ENCODE results near the gene P3R3URF.

Gene P3R3URF

DNA sequence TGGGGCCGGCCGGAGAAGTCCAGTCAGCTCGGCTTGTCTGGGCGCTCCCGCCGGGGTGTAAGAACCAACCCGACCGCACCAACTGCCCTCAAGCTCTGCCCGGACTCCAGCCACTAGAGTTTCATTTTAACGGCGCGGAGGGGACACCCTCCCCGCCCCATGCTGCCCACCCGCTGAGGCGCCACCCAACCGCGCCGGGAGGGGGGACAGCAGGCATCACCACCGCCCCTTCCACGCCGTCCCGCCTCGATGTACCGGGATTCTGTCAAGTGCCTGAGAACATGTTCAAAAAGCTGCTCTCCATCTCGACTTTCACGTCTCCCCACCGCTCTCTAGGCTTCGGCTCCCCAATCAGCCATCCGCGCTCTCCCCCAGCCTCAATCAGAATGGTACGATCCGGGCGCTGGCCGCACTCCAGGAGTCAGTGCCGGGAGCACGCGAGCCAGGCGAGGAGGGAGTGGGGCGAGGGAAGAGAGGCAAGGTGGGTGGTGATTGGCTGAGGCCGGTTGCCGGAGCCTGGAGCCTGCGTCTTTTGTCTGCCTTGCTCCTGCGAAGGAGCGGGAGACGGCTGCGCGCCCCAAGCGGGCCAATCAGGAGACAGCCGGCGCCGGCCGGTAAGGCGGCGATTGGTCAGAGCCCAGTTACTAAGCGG is 43.6 kb downstream of the P3R3URF start, which contains the start of gene PIK3R3:
TSS of gene PIK3R3 (minus strand) at position 101 of the 652 bp plus-strand sequence. CDS start 677 bp downstream, outside the sequence.
- in situ Hi-C loops (cut with HindIII; ENCODE audit: low pct_unique_long_range_greater_than_20kb, low sequenced_read_pairs): no loop called here
- TF ChIP-seq JUND (IDR thresholded peaks at IDR 0.05; ENCODE audit: low read depth): peak; percentile 17; the same call in 1 of the 2 replicates

DNA sequence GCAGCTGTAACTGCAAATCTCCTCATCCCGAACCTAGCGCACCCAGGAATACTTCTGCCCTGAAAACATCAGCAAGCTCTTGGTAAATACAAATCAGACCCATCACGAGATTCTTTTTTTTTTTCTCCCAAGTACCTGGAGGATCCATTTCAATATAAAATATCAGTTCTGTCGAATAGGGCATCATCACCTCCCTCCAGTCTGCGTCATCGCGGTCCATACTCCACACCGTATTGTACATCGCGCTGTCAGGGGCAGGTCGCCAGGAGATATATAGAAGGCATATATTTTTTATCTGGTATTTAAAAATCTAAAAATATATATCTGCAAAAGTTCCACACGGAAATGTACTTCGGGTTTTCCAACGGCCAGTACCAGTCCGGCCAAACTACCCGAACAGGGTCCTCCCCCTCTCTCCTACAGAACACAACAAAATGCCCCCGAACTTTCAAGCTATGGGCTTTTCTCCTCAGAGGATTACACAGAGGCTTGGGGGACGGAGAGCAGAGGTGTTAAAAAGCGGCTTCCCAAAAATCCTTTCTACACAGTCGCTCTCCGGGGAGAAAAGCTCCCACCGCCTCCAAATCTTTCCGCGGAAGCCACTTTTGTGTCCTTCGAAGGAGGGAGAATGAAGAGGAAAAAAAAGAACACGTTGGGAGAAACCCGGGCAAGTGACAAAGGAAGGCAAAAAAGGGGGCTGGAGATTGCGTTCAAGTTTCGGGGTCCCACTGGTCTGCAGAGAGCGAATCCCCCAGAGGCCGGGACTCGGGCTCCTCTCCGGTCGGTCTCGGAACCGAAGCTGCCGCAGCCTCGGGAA is 44.4 kb downstream of the P3R3URF start:
- peak in 1 of 2 experiments; percentile 39 for DNase-seq (ENCODE audit: low read depth in 1 of 2, low spot score in 1 of 2)
- in situ Hi-C loops (cut with HindIII; ENCODE audit: low pct_unique_long_range_greater_than_20kb, low sequenced_read_pairs): no loop called here
- no peak for TF ChIP-seq JUND (IDR thresholded peaks at IDR 0.05; ENCODE audit: low read depth)

More for the DNA sequence above, 43.6 kb downstream of the P3R3URF start, which contains the start of gene PIK3R3:
- DNase-seq (ENCODE audit: low read depth in 1 of 2, low spot score in 1 of 2): peak; percentile 83 to 98

DNA sequence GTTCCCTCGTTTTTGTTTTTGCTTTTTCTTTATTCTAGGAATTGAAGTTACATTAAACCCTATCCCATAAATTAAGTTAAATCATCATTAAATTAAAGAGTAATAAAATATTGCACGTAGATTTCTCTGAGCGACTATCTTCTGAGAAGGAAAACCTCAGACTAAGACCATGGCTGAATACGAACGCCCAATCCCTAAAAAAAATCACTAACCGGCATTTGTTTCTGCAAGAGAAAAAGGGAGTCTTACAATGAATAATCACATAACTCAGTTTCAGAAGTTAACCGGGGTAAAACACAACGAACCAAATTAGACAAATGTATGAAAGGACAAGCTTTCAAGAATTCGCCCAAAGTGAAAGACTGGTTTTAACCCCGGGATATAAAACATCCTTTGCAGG is 45.2 kb downstream of the P3R3URF start:
- no peak for TF ChIP-seq JUND (IDR thresholded peaks at IDR 0.05; ENCODE audit: low read depth)
- in situ Hi-C loops (cut with HindIII; ENCODE audit: low pct_unique_long_range_greater_than_20kb, low sequenced_read_pairs): no loop called here
- DNase-seq (ENCODE audit: low read depth in 1 of 2, low spot score in 1 of 2): no peak

DNA sequence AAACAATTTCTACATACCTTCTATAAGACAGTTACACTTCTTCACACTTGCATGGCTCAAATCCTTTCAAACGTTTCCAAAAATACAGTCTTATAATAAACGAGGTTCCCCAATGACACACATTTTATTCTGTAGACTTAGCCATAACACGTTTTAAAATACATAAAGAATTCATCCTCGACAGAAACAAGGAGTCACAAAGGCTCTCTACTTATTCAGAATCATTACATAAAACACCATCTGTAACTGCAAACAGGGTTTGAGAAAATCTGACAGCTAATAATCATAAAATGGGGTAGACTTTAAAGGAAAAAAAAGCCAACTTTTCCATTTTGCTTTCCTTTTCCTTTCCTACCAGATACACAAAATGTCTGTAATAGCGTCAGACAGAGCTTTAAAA is 45.7 kb downstream of the P3R3URF start:
- no peak for TF ChIP-seq JUND (IDR thresholded peaks at IDR 0.05; ENCODE audit: low read depth)
- in situ Hi-C loops (cut with HindIII; ENCODE audit: low pct_unique_long_range_greater_than_20kb, low sequenced_read_pairs): no loop called here

DNA sequence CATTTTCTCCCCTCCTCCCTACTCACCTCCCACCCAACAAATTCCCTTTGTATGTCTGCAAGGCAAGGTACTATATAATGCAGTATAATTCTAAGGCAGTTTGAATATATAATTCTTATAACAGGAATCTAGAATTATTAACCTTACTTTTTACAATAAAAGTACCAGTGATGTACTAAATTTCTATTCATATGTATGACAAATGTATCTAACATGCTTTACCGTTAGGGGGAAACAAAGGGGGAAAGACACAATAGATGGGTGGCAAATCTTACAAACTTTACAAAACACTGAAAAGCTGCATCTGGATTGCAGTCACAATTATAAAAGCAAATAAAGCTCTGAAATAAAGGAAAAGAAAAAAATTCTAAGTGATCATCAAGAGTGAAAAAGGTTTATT is 46.2 kb downstream of the P3R3URF start:
- DNase-seq (ENCODE audit: low read depth in 1 of 2, low spot score in 1 of 2): no peak
- in situ Hi-C loops (cut with HindIII; ENCODE audit: low pct_unique_long_range_greater_than_20kb, low sequenced_read_pairs): no loop called here
- no peak for TF ChIP-seq JUND (IDR thresholded peaks at IDR 0.05; ENCODE audit: low read depth)

More for the DNA sequence above, 45.7 kb downstream of the P3R3URF start:
- DNase-seq (ENCODE audit: low read depth in 1 of 2, low spot score in 1 of 2): no peak

DNA sequence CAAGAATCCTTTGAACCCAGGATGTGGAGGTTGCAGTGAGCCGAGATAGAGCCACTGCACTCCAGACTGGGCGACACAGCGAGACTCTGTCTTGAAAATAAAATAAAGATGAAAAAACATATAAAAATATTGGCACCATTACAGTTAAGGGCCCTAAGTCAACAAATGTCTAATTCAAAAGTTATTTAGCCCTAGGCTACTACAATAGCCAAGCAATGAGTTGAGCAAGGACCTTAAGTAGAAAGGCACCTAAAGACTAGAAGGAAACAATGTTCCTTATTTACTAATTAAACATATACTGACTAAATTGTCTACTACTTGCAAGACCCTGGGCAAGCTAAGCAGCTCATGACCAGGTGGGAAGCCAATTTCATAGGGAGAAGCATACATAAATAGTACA is 47.9 kb downstream of the P3R3URF start:
- in situ Hi-C loops (cut with HindIII; ENCODE audit: low pct_unique_long_range_greater_than_20kb, low sequenced_read_pairs): no loop called here
- peak in 1 of 2 experiments; percentile 68 for DNase-seq (ENCODE audit: low read depth in 1 of 2, low spot score in 1 of 2)
- TF ChIP-seq JUND (IDR thresholded peaks at IDR 0.05; ENCODE audit: low read depth): 0 out of 2 replicates have a peak, but pooled peaks have one; percentile 44
